GM21717 (cell line): ENCODE measurements around the gene IKZF4.
"Not testable (repeated sequence)": the region's sequence is repeated elsewhere in the genome, so short reads cannot be mapped to it uniquely, and the experiment has no call there.

Experiments used
- ATAC-seq: cut with Tn5 transposase; IDR thresholded peaks from one replicate; pipeline ENCODE4 v1.9.1; 2021; ENCODE audit warnings: mild to moderate bottlenecking, moderate library complexity; ENCODE audit not compliant: unreplicated experiment

The IKZF4 gene

GRCh38 chr12:55997535-55997859 is 23.3 kb upstream of the IKZF4 start:
- ATAC-seq, result peak; percentile 6

GRCh38 chr12:55999522-55999921 is 21.3 kb upstream of the IKZF4 start:
- not testable (repeated sequence) for ATAC-seq

GRCh38 chr12:55999999-56000540 is 20.8 kb upstream of the IKZF4 start:
- ATAC-seq, result not testable (repeated sequence)

GRCh38 chr12:56001487-56002100 is 19.2 kb upstream of the IKZF4 start:
- ATAC-seq, result no peak

GRCh38 chr12:56003376-56003775 is 17.5 kb upstream of the IKZF4 start:
- ATAC-seq, result not testable (repeated sequence)

GRCh38 chr12:56004211-56004610 is 16.6 kb upstream of the IKZF4 start:
- no peak for ATAC-seq

- peak; percentile 38 for ATAC-seq
These were observed 13.0 kb upstream of the IKZF4 start for GRCh38 chr12:56007564-56008559.

GRCh38 chr12:56010111-56010570 is 10.7 kb upstream of the IKZF4 start:
- no peak for ATAC-seq

GRCh38 chr12:56011509-56012090 is 9.2 kb upstream of the IKZF4 start:
- no peak for ATAC-seq

- no peak for ATAC-seq
These were observed 7.4 kb upstream of the IKZF4 start for GRCh38 chr12:56013482-56013881.

- ATAC-seq, result no peak
These were observed 6.6 kb upstream of the IKZF4 start for GRCh38 chr12:56014205-56014604.

- ATAC-seq, result no peak
These were observed 3.7 kb upstream of the IKZF4 start for GRCh38 chr12:56017181-56017580.

- no peak for ATAC-seq
These were observed 2.5 kb upstream of the IKZF4 start for GRCh38 chr12:56018356-56018755.

- no peak for ATAC-seq
These were observed 1.1 kb downstream of the IKZF4 start for GRCh38 chr12:56021889-56022497.

GRCh38 chr12:56028511-56029165 is 7.8 kb downstream of the IKZF4 start:
- no peak for ATAC-seq

- no peak for ATAC-seq
These were observed 8.3 kb downstream of the IKZF4 start for GRCh38 chr12:56029166-56029519.

GRCh38 chr12:56029666-56030293 is 8.9 kb downstream of the IKZF4 start:
- ATAC-seq, result no peak

GRCh38 chr12:56031987-56032386 is 11.1 kb downstream of the IKZF4 start:
- ATAC-seq, result no peak

GRCh38 chr12:56034586-56035332 is 13.9 kb downstream of the IKZF4 start:
- no peak for ATAC-seq
